Measurements from ENCODE around the gene NUDT9.
"Not testable (repeated sequence)": the region's sequence is repeated elsewhere in the genome, so short reads cannot be mapped to it uniquely, and the experiment has no call there.

Gene NUDT9

DNA sequence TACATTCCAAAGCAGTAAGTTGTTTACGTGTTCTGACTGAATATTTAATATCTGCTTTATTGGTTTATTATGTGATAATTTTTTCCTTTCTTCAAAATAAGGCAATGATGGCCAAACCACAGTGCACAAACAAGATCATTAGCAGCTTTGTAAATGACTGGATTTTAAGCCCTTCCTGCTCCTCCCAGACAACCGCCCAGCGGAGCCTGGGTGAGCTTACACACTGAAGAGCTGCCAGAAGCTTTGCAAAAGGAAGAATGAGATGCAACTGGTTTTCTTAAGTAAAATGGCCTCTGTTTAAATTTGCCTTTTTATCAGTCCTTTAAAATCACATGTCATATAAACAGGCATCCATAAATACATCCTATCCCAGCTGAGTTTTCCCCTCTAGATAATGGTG, 54.6 kb downstream of the NUDT9 start:
- TF ChIP-seq, protein P1, sequence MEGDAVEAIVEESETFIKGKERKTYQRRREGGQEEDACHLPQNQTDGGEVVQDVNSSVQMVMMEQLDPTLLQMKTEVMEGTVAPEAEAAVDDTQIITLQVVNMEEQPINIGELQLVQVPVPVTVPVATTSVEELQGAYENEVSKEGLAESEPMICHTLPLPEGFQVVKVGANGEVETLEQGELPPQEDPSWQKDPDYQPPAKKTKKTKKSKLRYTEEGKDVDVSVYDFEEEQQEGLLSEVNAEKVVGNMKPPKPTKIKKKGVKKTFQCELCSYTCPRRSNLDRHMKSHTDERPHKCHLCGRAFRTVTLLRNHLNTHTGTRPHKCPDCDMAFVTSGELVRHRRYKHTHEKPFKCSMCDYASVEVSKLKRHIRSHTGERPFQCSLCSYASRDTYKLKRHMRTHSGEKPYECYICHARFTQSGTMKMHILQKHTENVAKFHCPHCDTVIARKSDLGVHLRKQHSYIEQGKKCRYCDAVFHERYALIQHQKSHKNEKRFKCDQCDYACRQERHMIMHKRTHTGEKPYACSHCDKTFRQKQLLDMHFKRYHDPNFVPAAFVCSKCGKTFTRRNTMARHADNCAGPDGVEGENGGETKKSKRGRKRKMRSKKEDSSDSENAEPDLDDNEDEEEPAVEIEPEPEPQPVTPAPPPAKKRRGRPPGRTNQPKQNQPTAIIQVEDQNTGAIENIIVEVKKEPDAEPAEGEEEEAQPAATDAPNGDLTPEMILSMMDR (IDR thresholded peaks at IDR 0.05; ENCODE audit: low read depth, low read length) = no peak
- no peak for DNase-seq (ENCODE audit: extremely low read depth, low read depth)

DNA sequence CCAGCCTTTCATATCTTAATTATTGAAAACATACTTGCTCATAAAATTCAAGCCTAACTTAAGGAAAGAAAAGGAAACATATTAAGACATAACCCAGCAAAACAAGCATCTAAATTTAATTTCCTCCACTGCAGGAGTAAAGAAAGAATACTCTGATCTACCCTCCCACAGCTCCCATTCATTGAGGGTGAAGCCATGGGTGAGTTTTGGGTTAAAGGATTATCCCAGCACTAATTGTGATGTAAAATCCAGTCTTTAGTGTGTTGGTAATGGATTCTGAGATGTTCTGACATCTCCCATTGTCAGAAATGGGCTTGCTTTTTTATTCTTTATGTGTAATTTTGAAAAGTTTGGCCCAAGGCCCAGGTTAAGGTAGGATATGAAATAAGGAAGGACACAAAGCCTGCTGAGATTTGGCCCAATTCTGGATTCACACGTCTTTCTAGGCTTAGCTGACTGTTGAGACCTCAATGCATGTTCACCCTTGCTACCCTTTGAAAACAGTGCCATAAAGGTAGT, 56.4 kb downstream of the NUDT9 start:
- DNase-seq (ENCODE audit: extremely low read depth, low read depth) = no peak
- TF ChIP-seq, protein P1 (IDR thresholded peaks at IDR 0.05; ENCODE audit: low read depth, low read length) = no peak

DNA sequence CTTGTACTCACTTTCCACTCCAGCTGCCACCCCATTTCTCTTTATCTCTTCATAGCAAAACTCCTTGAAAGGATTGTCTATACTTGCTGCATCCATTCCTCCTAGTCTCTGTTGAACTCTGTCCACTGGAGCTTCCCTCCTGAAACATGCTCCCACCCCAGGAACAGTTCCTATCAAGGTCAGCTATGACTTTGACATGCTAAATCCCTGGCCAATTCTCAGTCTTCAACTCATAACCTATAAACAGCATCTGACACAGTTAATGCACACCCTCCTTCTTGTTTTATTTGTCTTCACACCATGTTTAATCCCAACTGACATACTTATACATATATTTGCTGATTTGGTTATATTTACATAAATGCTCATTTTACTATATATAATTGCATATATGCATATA, 59.0 kb downstream of the NUDT9 start:
- DNase-seq (ENCODE audit: extremely low read depth, low read depth) = no peak
- TF ChIP-seq, protein P1 (IDR thresholded peaks at IDR 0.05; ENCODE audit: low read depth, low read length) = no peak

DNA sequence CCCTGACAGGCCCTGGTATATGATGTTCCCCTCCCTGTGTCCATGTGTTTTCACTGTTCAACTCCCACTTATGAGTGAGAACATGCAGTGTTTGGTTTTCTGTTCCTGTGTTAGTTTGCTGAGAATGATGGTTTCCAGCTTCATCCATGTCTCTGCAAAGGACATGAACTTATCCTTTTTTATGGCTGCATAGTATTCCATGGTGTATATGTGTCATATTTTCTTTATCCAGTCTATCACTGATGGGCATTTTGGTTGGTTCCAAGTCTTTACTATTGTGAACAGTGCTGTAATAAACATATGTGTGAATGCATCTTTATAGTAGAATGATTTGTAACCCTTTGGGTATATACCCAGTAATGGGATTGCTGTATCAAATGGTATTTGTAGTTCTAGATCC, 60.9 kb downstream of the NUDT9 start:
- DNase-seq (ENCODE audit: extremely low read depth, low read depth) = not testable (repeated sequence)

DNA sequence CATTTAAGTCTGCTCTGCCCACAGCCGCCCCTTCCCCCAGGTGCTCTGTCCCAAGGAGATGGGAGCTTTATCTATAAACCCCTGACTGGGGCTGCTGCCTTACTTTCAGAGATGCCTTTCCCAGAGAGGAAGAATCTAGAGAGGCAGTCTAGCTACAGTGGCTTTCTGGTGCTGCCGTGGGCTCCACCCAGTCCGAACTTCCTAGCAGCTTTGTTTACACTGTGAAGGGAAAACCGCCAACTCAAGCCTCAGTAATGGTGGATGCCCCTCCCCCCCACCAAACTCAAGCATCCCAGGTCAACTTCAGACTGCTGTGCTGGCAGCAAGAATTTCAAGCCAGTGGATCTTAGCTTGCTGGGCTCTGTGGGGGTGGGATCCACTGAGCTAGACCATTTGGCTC, 66.3 kb downstream of the NUDT9 start:
- DNase-seq (ENCODE audit: extremely low read depth, low read depth) = not testable (repeated sequence)

DNA sequence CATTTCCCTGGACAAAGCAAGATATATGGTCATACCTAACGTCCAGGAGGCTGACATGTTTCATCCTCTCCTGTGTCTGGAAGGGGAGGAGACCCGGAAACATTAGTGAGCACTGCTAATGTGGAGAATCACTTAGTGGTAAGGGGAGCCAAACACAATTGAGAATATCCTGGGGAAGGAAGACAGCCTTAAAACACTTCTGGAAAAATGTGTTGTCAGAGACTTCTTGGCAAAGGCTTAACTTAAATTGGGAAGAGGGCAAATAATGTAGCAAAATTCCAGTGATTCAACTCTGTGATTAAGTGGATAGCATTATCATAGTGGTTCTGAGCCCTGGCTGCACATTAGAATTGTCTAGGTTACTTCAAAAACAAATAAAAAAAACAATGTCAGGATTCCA, 67.3 kb downstream of the NUDT9 start:
- TF ChIP-seq, protein P1 (IDR thresholded peaks at IDR 0.05; ENCODE audit: low read depth, low read length) = no peak

DNA sequence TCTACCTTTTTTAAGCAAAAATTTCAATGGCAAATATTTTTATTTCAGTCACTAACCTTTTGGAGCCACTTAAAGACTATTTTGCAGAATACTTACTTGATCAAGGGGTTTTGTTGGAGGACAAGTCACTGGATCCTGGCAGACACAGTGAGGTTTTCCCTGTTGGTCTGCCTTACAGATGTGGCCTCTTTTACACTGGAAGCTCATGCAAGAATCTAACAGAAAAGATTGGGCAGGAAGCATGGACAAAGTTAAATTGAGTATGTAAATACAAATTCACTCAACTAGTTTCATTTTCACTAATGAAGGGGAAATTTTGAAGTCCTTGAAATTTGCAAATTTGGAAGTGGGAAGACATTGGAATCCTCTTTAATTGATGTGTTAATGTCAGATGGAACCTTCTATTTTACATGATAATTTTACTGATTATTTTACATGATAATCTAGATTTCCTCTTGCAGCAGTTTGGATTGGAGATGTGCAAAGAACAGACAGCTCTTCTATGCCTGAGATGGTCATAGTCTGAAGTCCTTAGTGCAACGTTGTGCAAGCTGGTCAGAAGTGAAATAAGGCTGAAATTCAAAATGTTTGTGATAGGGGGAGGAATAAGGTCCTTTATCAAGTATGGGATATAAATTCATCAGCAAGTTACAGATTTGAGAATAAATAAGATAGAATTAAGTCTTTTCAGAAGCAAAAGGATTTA, 68.4 kb downstream of the NUDT9 start:
- TF ChIP-seq, protein P1 (IDR thresholded peaks at IDR 0.05; ENCODE audit: low read depth, low read length) = no peak

More for the DNA sequence above, 67.3 kb downstream of the NUDT9 start:
- DNase-seq (ENCODE audit: extremely low read depth, low read depth) = no peak

DNA sequence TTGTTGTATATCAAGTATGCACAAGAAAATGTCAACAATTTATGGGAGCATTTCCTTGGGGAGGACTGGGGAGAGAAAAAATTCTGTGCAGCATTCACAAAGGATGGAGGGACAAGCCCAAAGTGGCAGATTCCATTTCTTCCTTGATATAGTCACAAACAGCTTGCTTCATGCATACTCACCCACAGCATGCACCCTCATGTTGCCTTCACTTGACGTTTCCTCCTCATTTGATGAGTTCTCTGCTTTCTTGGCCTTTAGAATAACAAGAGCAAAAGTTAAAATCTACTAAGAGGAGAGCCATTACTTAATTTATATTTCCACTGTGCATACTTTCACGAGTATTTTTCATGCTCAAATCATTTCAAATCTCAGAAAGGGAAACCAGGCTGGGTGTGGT, 69.1 kb downstream of the NUDT9 start:
- no peak for DNase-seq (ENCODE audit: extremely low read depth, low read depth)
- TF ChIP-seq, protein P1 (IDR thresholded peaks at IDR 0.05; ENCODE audit: low read depth, low read length) = no peak

More for the DNA sequence above, 68.4 kb downstream of the NUDT9 start:
- no peak for DNase-seq (ENCODE audit: extremely low read depth, low read depth)

DNA sequence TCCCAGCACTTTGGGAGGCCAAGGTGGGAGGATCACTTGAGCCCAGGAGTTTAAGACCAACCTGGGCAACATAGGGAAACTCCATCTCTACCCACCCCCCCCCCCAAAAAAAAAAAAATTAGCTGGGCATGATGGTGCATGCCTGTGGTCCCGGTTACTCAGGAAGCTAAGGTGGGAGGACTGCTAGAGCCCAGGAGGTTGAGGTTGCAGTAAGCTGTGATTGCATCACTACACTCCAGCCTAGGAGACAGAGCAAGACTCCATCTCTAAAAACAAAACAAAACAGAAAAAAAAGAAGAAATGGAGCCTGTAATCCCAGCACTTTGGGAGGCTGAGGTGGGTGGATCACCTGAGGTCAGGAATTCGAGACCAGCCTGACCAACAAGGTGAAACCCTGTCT, 69.5 kb downstream of the NUDT9 start:
- not testable (repeated sequence) for DNase-seq (ENCODE audit: extremely low read depth, low read depth)
